HG02981 (cell line): Measurements from ENCODE around the gene TEF.
"Not testable (repeated sequence)": the region's sequence is repeated elsewhere in the genome, so short reads cannot be mapped to it uniquely, and the experiment has no call there.

ENCODE experiments used
- ATAC-seq: cut with Tn5 transposase; IDR thresholded peaks from one replicate; pipeline ENCODE4 v1.9.1; 2021; ENCODE audit warnings: mild to moderate bottlenecking, moderate library complexity; ENCODE audit not compliant: unreplicated experiment

Gene TEF

GRCh38 chr22:41380993-41381328 is 781 bp upstream of the TEF start:
- ATAC-seq: peak; percentile 5

- ATAC-seq: peak; percentile 29
Observed at GRCh38 chr22:41382098-41382578, 396 bp downstream of the TEF start.

GRCh38 chr22:41382610-41383009 is 868 bp downstream of the TEF start:
- ATAC-seq: no peak

- no peak for ATAC-seq
Observed at GRCh38 chr22:41383085-41383484, 1.3 kb downstream of the TEF start.

- no peak for ATAC-seq
Observed at GRCh38 chr22:41384128-41384527, 2.4 kb downstream of the TEF start.

GRCh38 chr22:41387341-41387740 is 5.6 kb downstream of the TEF start:
- no peak for ATAC-seq

- ATAC-seq: no peak
Observed at GRCh38 chr22:41394012-41394356, 12.2 kb downstream of the TEF start.

- ATAC-seq: no peak
Observed at GRCh38 chr22:41395531-41396240, 13.9 kb downstream of the TEF start.

GRCh38 chr22:41397143-41397811 is 15.5 kb downstream of the TEF start:
- no peak for ATAC-seq

- ATAC-seq: no peak
Observed at GRCh38 chr22:41398921-41399320, 17.2 kb downstream of the TEF start.

GRCh38 chr22:41401781-41402648 is 20.3 kb downstream of the TEF start:
- no peak for ATAC-seq

- ATAC-seq: not testable (repeated sequence)
Observed at GRCh38 chr22:41402851-41403250, 21.1 kb downstream of the TEF start.

- peak; percentile 51 for ATAC-seq
Observed at GRCh38 chr22:41403532-41404318, 22.0 kb downstream of the TEF start.

- ATAC-seq: no peak
Observed at GRCh38 chr22:41405588-41405987, 23.8 kb downstream of the TEF start.

GRCh38 chr22:41406410-41406809 is 24.7 kb downstream of the TEF start:
- no peak for ATAC-seq

GRCh38 chr22:41407433-41407832 is 25.7 kb downstream of the TEF start:
- no peak for ATAC-seq

GRCh38 chr22:41408665-41409064 is 26.9 kb downstream of the TEF start:
- no peak for ATAC-seq

GRCh38 chr22:41410311-41410751 is 28.6 kb downstream of the TEF start:
- ATAC-seq: no peak

GRCh38 chr22:41411021-41411851 is 29.5 kb downstream of the TEF start:
- ATAC-seq: no peak

GRCh38 chr22:41415554-41415953 is 33.8 kb downstream of the TEF start:
- ATAC-seq: no peak
